GM21529 (cell line): Measurements from ENCODE around the gene APH1A.
A peak's percentile ranks its signal among the peaks of the same experiment; 100 is the strongest.
"Not testable (repeated sequence)": the region's sequence is repeated elsewhere in the genome, so short reads cannot be mapped to it uniquely, and the experiment has no call there.

ENCODE experiments used
- ATAC-seq: cut with Tn5 transposase; IDR thresholded peaks from one replicate; pipeline ENCODE4 v1.9.1; 2021; ENCODE audit not compliant: unreplicated experiment

Gene APH1A

GRCh38 chr1:150268705-150269403, at the start of gene APH1A:
Gene APH1A (minus strand): TSS chr1:150269016. CDS start chr1:150268810, 206 bp downstream.
- ATAC-seq: peak; percentile 87

DNA sequence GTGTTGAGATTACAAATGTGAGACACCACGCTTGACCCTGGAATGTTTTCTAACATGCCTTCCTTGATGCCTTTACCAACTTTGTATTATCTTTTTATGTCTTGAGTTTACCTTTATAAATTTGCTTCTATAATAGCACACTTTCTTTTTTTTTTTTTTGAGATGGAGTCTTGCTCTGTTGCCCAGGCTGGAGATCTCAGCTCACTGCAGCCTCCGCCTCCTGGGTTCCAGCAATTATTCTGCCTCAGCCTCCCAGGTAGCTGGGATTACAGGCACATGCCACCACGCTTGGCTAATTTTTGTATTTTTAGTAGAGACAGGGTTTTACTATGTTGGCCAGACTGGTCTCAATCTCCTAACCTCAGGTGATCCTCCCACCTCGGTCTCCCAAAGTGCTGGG, 45.9 kb upstream of the APH1A start:
- ATAC-seq: not testable (repeated sequence)

GRCh38 chr1:150311762-150312161, 42.9 kb upstream of the APH1A start:
- no peak for ATAC-seq

DNA sequence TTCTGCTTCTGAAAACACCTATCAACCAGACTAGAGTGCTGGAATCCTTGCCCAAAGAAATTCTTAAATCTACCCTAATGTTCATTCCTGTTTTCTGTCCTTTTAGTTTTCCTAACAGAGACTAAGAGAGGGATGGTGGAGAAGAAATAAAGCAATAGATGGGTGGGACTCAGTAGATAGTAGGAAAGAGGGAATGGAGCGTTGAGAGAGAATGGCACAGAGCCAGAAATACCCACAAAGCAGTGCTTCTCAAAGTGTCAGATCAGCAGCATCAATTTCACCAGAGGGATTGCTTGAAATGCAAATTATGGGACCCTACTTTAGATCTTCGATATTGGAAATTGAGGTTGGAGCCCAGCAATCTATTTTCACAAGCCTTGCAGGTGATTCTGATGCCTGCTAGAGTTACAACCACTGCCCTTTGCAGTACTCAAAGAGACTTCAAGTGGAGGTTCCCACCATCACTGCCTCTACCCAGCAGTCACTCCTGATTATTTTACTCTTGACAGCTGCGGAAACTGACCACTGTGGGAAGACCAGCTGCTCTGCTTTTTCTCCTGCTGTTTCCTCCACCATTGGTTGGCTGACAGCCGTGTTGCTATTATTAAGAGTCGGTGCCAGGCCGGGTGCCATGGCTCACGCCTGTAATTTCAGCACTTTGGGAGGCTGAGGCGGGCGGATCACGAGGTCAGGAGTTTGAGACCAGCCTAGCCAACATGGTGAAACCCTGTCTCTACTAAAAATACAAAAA, 41.1 kb upstream of the APH1A start:
- no peak for ATAC-seq

DNA sequence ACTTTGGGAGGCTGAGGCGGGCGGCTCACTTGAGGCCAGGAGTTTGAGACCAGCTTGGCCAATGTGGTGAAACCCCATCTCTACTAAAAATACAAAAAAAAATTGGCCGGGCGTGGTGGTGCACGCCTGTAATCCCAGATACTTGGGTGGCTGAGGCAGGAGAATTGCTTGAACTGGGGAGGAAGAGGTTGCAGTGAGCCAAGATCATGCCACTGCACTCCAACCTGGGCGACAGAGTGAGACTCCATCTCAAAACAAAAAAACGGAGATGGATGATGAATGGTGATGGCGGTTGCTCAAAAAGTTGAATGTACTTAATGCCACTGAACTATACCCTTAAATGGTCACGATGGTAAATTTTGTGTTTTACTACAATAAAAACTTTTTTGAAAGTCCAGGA, 39.8 kb upstream of the APH1A start:
- not testable (repeated sequence) for ATAC-seq

DNA sequence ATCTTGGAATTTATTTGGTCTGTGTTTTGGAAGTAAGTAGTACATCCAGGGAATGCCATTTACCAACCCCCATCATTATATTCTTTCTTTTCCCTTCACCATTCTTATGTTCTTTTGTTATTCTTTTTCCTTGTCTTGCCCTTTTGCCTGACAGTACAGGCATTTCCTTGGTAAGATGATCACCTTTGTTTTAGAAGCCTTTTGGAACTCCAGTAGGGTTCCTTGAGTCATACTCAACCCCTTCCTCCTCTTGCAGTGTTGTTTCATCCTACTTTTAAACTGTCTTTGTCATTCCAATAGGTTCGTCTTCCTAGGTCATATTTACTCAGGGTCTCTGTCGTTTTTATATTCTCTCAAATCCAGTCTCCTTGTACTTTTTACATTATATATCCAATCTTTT, 34.1 kb upstream of the APH1A start:
- no peak for ATAC-seq

- ATAC-seq: no peak
Observed at GRCh38 chr1:150302338-150302737, 33.5 kb upstream of the APH1A start.

- no peak for ATAC-seq
Observed at GRCh38 chr1:150299716-150300115, 30.9 kb upstream of the APH1A start.

GRCh38 chr1:150295476-150295875, 26.7 kb upstream of the APH1A start:
- no peak for ATAC-seq

DNA sequence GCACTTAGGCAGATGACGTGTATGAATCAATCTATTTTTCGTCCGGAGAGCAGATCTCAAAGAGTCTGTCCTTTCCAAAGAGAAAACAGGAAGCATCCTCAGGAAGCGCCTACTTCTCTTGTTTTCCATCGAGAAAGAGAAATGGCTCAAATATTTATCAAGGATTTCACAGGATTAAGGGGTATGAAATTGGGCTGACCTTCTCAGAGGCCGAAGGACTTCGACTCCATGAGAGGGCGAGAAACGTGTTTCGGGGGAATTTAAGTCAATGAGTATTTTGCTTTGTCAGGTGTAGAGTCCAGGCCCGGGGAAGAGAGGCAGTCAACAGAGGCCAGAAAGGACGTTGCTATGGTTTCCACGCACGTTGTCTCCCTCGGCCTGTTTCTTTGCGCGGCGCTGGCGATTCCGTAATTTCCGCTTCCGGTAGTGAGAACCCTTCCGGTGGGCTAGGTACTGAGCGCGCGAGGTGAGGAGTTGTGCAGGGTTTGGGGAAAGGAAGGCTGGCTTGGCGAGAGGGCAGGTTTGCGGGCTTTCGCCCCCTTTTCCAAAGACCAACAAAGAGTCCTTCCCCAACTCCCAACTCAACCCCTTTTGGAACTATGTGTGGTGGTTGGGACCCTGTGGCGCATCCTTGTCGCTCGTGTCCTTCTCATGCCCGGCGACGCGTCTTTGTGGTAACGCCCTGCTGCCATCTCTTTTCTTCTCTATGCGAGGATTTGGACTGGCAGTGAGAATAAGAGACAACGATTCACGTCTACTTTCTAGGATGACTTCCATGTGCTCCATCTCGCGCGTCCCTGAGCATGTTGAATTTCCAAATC, 24.8 kb upstream of the APH1A start, which contains the start of gene MRPS21:
Gene MRPS21, plus strand, starts transcription at position 429 of the 821 bp plus-strand sequence. CDS start 506 bp downstream, outside the sequence.
- peak; percentile 97 for ATAC-seq

DNA sequence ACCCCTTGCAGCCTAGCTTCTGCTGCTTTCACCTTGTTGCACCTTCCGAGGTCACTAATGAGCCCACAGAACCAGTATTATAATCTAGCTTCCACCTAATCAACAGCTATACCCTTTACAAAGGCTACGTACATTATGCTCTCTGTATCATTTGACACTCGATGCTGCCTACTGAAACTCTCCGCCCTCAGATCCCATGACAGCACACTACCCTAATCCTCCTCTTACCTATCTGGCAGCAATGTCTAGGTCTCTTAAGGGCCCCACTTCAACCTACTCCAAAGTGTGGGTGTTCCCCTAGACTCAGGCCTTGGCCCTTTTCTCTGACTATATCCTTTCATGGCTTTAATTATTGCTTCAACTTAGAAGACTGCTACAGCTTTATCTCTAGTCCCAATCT, 20.0 kb upstream of the APH1A start:
- ATAC-seq: no peak

DNA sequence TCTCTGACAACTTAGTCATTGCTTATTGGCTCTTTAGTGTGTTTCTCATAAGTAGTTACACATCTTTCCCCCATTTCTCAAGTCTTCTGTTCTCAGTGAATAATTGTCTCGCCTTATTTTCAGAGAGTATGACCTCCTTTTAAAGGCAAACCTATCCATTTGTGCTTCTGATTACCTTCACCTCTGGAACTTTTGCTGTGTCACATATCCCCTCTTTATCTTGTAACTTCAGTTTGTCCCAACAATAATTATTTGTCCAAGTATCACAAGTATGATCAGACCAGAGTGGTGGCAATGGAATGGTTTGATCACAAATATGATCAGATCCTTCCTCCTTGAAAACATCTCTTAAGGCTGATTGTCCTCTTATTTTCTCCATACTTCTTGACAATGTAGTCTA, 19.6 kb upstream of the APH1A start:
- no peak for ATAC-seq

- no peak for ATAC-seq
Observed at GRCh38 chr1:150283260-150283659, 14.4 kb upstream of the APH1A start.

DNA sequence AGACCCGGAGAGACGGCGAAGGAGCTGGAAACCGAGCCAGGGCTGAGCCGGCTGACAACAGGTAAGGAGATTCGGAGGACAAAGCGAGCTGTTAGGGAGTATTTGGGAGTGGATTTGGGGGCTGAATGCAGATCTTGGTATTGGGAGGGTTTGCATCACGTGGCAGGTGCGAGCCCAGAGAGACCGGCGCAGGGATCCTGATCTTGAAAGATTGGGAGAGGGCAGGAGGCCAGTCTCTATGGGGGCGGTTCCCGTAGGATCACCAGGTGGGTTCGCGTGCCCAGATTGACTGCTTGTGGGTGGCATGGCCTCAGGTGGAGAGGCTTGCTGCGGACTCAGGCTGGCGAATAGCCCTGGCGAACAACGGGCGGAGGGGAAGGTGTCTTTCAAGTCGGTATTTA, 13.7 kb upstream of the APH1A start:
- ATAC-seq: no peak

DNA sequence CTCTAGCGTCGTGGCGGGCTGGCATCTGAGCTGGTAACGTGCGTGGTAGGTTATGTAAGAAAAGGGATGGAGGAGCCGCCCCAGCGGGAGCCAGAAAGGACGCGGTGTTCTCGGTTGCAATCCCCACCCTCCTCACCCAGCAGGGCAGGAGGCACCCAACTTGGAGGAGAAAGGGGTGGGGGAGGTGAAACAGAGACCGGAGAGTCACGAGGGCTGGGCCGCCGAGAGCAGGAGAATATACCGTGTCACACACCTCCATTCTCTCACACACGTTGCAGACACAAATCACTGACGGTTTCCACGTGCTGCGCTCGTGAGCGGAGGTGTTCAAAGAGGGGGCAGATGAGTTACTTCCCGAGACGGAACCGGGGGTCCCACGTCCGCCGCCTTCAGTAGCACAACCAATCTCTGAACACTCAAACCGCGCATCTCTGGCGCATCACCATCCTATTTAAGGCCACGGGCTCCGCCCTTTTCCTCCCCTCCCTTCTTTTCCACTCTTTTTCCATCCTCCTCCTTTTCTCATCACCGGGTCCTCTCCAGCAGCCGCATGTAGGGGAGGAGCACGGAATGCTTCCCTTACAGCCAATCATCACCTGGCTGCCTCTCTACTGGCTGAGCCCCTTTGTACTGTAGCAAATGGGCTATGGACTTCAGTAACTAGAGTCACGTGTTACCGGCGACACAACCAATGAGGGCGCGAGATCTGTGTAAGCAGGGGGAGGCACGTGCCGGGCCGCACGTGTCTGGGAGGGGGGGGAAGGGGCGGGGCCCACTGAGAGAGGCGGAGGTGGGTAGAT, 13.1 kb upstream of the APH1A start, which contains the start of gene CIART:
Gene CIART, plus strand, starts transcription at position 797 of the 800 bp plus-strand sequence. CDS start 714 bp downstream, outside the sequence.
- no peak for ATAC-seq

DNA sequence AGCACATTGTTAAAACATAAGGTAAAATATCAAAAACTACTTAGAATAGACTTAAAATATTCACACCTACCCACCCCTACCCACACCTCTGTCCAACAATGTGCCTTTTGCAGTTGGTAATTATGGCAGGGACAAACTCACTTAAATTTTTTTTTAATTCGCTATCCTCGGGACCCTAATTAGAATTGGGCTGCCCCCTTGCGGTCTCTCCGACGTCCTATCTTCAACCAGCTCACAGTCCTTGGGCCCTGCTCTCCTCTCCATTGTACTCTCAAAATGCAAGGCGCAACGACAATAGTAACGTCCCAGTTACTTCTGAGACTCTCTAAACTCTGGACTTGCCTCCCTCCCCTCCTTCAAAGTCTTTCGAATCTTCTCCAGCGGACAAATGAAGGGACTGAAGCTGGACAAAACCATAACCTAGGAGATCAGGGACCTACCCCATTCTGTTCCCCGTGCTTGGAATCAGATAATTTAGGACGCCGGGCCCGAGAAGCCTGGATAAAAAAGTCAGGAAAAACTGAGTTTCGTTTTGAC, 12.5 kb upstream of the APH1A start:
- no peak for ATAC-seq

DNA sequence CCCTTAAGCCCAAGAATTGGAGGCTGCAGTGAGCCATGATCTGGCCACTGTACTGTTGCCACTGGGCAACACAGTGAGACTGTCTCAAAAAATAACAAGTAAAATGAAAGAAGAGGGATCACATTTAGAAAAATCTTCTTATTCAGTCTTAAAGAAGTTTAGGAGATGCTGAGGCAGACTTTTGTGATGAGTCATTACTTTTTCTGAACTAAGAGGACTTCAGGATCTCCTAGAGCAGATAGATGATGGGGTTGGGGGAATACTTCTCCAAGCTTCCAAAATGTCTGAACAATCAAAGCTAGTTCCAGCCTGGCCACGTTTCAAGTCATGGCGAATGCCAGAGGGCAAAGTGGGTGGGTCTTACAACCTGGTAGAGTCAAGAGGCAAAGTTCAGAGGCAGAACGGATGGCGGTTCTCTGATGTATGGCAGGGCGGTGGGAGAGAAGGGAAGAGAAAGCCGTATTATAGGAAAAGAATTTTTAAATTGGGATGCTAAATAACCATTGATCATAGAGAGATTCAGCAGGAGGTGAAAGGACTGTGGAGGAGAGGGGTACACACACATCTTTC, 11.4 kb upstream of the APH1A start:
- no peak for ATAC-seq

DNA sequence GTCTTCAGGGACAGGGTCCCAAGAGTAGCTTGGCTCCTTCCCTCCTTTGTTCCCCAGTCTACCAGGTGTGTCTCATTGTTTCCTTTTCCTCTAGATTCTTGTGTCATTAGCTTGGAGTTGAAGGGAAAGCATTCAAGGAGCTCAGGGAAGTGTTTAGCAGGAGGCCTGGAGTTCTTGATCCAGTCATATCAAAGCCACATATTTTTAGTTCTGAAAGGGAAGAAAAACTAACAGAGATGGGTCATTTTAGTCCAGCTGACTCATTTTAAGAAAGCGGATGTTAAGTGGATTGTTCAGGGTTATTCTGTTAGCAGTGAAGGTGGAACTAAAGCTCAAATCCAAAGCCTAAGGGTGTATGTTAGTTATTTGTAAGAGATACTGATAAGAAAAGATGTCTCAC, 4.5 kb upstream of the APH1A start:
- no peak for ATAC-seq

- ATAC-seq: no peak
Observed at GRCh38 chr1:150271291-150271959, 2.6 kb upstream of the APH1A start.
